Panc1 (cell line): ENCODE results near the gene PABPN1.

ENCODE experiments used
- CTCF ChIP-seq: fragments of 450-650 bp; IDR thresholded peaks from 2 replicates; pipeline ENCODE4 v1.5.1; 2017; ENCODE audit warnings: mild to moderate bottlenecking
- POLR2AphosphoS5 ChIP-seq: IDR thresholded peaks from 2 replicates; pipeline ENCODE4 v1.6.1; 2012; ENCODE audit warnings: mild to moderate bottlenecking, low read depth, low read length, moderate library complexity
- REST ChIP-seq, 2 experiments: IDR thresholded peaks; 2 replicates each; pipeline ENCODE4 v1.6.1; 2011 to 2012; ENCODE audit warnings: low read depth in 2 of 2, control low read depth in 1 of 2, low read length in 1 of 2, mild to moderate bottlenecking in 1 of 2, moderate library complexity in 1 of 2; ENCODE audit not compliant: insufficient read depth in 1 of 2
- SIN3A ChIP-seq: IDR thresholded peaks from 2 replicates; pipeline ENCODE4 v1.6.1; 2012; ENCODE audit warnings: low read depth, mild to moderate bottlenecking, low read length, moderate library complexity, borderline replicate concordance; ENCODE audit not compliant: insufficient read depth
- TCF7L2 ChIP-seq: IDR thresholded peaks from 2 replicates; pipeline ENCODE4 v1.6.1; 2011; ENCODE audit warnings: mild to moderate bottlenecking, low read depth, low read length, inconsistent platforms

GRCh38 chr14:23286902-23287479 lies 34.3 kb upstream of the PABPN1 start:
- TF ChIP-seq CTCF (no peak), TCF7L2 (no peak), POLR2AphosphoS5 (no peak), REST (IDR thresholded peaks at IDR 0.05; ENCODE audit: insufficient read depth in 1 of 2, low read depth in 2 of 2, low read length in 1 of 2) (no peak), SIN3A (no peak)
